RWPE2 (cell line): ENCODE data around the gene DUSP16.

ENCODE experiments used
- ATAC-seq: fragments of 200-7000 bp; cut with Tn5 transposase; 3 replicates; pipeline ENCODE4 v1.9.1; 2021; ENCODE audit warnings: low read depth
- DNase-seq: peaks from one replicate; pipeline ENCODE4 v3.0.0-alpha.2; 2020; ENCODE audit warnings: low spot score
- H3K27ac ChIP-seq: fragments of 450-650 bp; 2 replicates; pipeline ENCODE4 v1.5.1; 2017; ENCODE audit warnings: mild to moderate bottlenecking; ENCODE audit not compliant: poor library complexity, severe bottlenecking
- H3K27me3 ChIP-seq: fragments of 250-450 bp; sonication (Bioruptor Pico); 2 replicates; pipeline ENCODE4 v1.5.1; 2021; ENCODE audit warnings: mild to moderate bottlenecking, moderate library complexity; ENCODE audit not compliant: insufficient read depth, poor library complexity, severe bottlenecking
- H3K36me3 ChIP-seq: fragments of 250-450 bp; sonication (Bioruptor Pico); 2 replicates; pipeline ENCODE4 v1.5.1; 2020; ENCODE audit warnings: low read depth, mild to moderate bottlenecking, moderate library complexity
- H3K4me1 ChIP-seq: fragments of 250-450 bp; sonication (Bioruptor Pico); 2 replicates; pipeline ENCODE4 v1.5.1; 2021; ENCODE audit warnings: mild to moderate bottlenecking, moderate library complexity; ENCODE audit not compliant: insufficient read depth, poor library complexity, severe bottlenecking
- H3K4me3 ChIP-seq: fragments of 250-450 bp; sonication (Bioruptor Pico); 2 replicates; pipeline ENCODE4 v1.5.1; 2021; ENCODE audit warnings: mild to moderate bottlenecking, moderate library complexity; ENCODE audit not compliant: severe bottlenecking
- H3K9me3 ChIP-seq: fragments of 250-450 bp; sonication (Bioruptor Pico); 2 replicates; pipeline ENCODE4 v1.5.1; 2021; ENCODE audit warnings: mild to moderate bottlenecking, moderate library complexity; ENCODE audit not compliant: severe bottlenecking
- CTCF ChIP-seq: fragments of 450-650 bp; IDR thresholded peaks from one replicate; pipeline ENCODE4 v1.5.1; 2017; ENCODE audit warnings: mild to moderate bottlenecking, moderate library complexity; ENCODE audit not compliant: poor library complexity, severe bottlenecking

Gene DUSP16

GRCh38 chr12:12428047-12428446, 134.6 kb downstream of the DUSP16 start:
- no peak for ATAC-seq
- Histone ChIP-seq H3K27me3 (no peaks in the 10 kb centered on the region), H3K9me3 (no peaks in the 10 kb centered on the region), H3K36me3 (no peaks in the 10 kb centered on the region), H3K27ac (peak overlapping the region; percentile 76), H3K4me1 (peaks cover 37% of the 10 kb centered on the region), H3K4me3 (no peak overlapping the region)
- DNase-seq, result no peak
- TF ChIP-seq CTCF, result no peak

GRCh38 chr12:12427568-12427967, 135.1 kb downstream of the DUSP16 start:
- no peaks in the 10 kb centered on the region for H3K9me3 ChIP-seq
- no peaks in the 10 kb centered on the region for H3K27me3 ChIP-seq
- H3K27ac ChIP-seq, result no peak overlapping the region
- DNase-seq, result no peak
- no peak overlapping the region for H3K4me3 ChIP-seq
- TF ChIP-seq CTCF, result no peak
- no peak for ATAC-seq
- peaks cover 34% of the 10 kb centered on the region for H3K4me1 ChIP-seq
- H3K36me3 ChIP-seq, result no peaks in the 10 kb centered on the region

GRCh38 chr12:12425616-12426015, 137.0 kb downstream of the DUSP16 start:
- H3K36me3 ChIP-seq, result no peaks in the 10 kb centered on the region
- TF ChIP-seq CTCF, result no peak
- H3K27me3 ChIP-seq, result no peaks in the 10 kb centered on the region
- H3K27ac ChIP-seq, result no peak overlapping the region
- H3K4me3 ChIP-seq, result no peak overlapping the region
- H3K9me3 ChIP-seq, result no peaks in the 10 kb centered on the region
- DNase-seq, result no peak
- no peak for ATAC-seq
- peaks cover 20% of the 10 kb centered on the region for H3K4me1 ChIP-seq

- DNase-seq, result no peak
- Histone ChIP-seq H3K36me3 (no peaks in the 10 kb centered on the region), H3K27ac (no peak overlapping the region), H3K9me3 (no peaks in the 10 kb centered on the region), H3K27me3 (no peaks in the 10 kb centered on the region), H3K4me1 (peaks cover 15% of the 10 kb centered on the region), H3K4me3 (no peak overlapping the region)
- no peak for TF ChIP-seq CTCF
- no peak for ATAC-seq
Observed at GRCh38 chr12:12425001-12425400, 137.7 kb downstream of the DUSP16 start.
